HepG2 (cell line): ENCODE data around the gene TBKBP1. TPM values are rescaled to one million over a fixed set of nuclear protein-coding genes. Genes with fewer than 3 reads are reported as not detected.

Experiments
- BORCS8-MEF2B ChIP-seq: sonication (generic); formaldehyde crosslinking; IDR thresholded peaks from 2 replicates; pipeline ENCODE4 v1.8.0; 2022; ENCODE audit warnings: mild to moderate bottlenecking, missing genetic modification reagents
- CHD4 ChIP-seq: fragments of 200-600 bp; sonication (generic); IDR thresholded peaks from 2 replicates; pipeline ENCODE4 v1.7.0; 2017; ENCODE audit warnings: mild to moderate bottlenecking, low read length, borderline replicate concordance
- EP300 ChIP-seq, 3 experiments: sonication (generic) in 1 of 3; formaldehyde crosslinking in 1 of 3; IDR thresholded peaks; 2 replicates each; pipeline versions ENCODE4 v1.5.1 to v1.6.1; 2011 to 2020; ENCODE audit warnings: low read depth in 2 of 3, low read length in 2 of 3, borderline replicate concordance in 1 of 3, improper control_type of control experiment in 1 of 3, mild to moderate bottlenecking in 1 of 3, missing genetic modification reagents in 1 of 3, moderate library complexity in 1 of 3
- NCOA1 ChIP-seq: sonication (generic); formaldehyde crosslinking; IDR thresholded peaks from 2 replicates; pipeline ENCODE4 v1.9.0; 2021; ENCODE audit warnings: missing genetic modification reagents
- NR2F6 ChIP-seq, 2 experiments: IDR thresholded peaks; 2 replicates each; pipeline ENCODE4 v1.6.1; 2016; ENCODE audit warnings: antibody characterized with exemption in 1 of 2, mild to moderate bottlenecking in 1 of 2
- PLRG1 ChIP-seq: fragments of 450-650 bp; conservative IDR thresholded peaks from 2 replicates; pipeline ENCODE4 v1.6.1; 2016
- RARG ChIP-seq: sonication (generic); formaldehyde crosslinking; IDR thresholded peaks from 2 replicates; pipeline ENCODE4 v1.4.0; 2020; ENCODE audit warnings: low read depth, mild to moderate bottlenecking, missing genetic modification reagents
- TEAD2 ChIP-seq: sonication (generic); formaldehyde crosslinking; IDR thresholded peaks from 2 replicates; pipeline ENCODE4 v1.9.0; 2021; ENCODE audit warnings: missing genetic modification reagents
- ZNF10 ChIP-seq: sonication (generic); formaldehyde crosslinking; IDR thresholded peaks from 2 replicates; pipeline ENCODE4 v1.4.0; 2020; ENCODE audit warnings: mild to moderate bottlenecking, low read depth, missing genetic modification reagents, borderline replicate concordance
- ZNF263 ChIP-seq: sonication (generic); formaldehyde crosslinking; IDR thresholded peaks from 2 replicates; pipeline ENCODE4 v1.4.0; 2020; ENCODE audit warnings: missing genetic modification reagents
- ZNF556 ChIP-seq: sonication (generic); formaldehyde crosslinking; IDR thresholded peaks from 2 replicates; pipeline ENCODE4 v1.4.0; 2020; ENCODE audit warnings: mild to moderate bottlenecking, missing genetic modification reagents, borderline replicate concordance
- ZNF558 ChIP-seq: sonication (generic); formaldehyde crosslinking; IDR thresholded peaks from 2 replicates; pipeline ENCODE4 v1.9.0; 2022; ENCODE audit warnings: mild to moderate bottlenecking, missing genetic modification reagents, borderline replicate concordance
- ZNF790 ChIP-seq: sonication (generic); formaldehyde crosslinking; IDR thresholded peaks from 2 replicates; pipeline ENCODE4 v1.8.0; 2022; ENCODE audit warnings: missing genetic modification reagents, mild to moderate bottlenecking, borderline replicate concordance
- ZSCAN21 ChIP-seq: sonication (generic); formaldehyde crosslinking; IDR thresholded peaks from 2 replicates; pipeline ENCODE4 v1.8.0; 2022; ENCODE audit warnings: mild to moderate bottlenecking, missing genetic modification reagents, moderate library complexity, borderline replicate concordance
- ZSCAN31 ChIP-seq: sonication (generic); formaldehyde crosslinking; IDR thresholded peaks from 2 replicates; pipeline ENCODE4 v1.5.0; 2020; ENCODE audit warnings: low read depth, mild to moderate bottlenecking, missing genetic modification reagents
- polyA plus RNA-seq, 8 experiments: library from polyadenylated mRNA; depleted of rRNA in 3 of 8; stranded (reverse) in 7 of 8; unstranded in 1 of 8; fragments of >200 nt; fragmentation: Illumina TruSeq in 4 of 8; extraction: Trizol in 4 of 8; gene quantifications; 2 replicates each; pipeline versions ENCODE4 v1.2.1 to v1.2.3, GENCODE V29; 2011 to 2016; ENCODE audit warnings: low read depth in 4 of 8, missing spikeins in 1 of 8, mixed read lengths in 1 of 8; ENCODE audit not compliant: insufficient read depth in 1 of 8
- total RNA-seq, 5 experiments: library from RNA; depleted of rRNA; stranded (reverse); fragments of >200 nt; fragmentation: Illumina TruSeq; extraction: Trizol; gene quantifications; 2 replicates each; pipeline ENCODE4 v1.2.3, GENCODE V29; 2016; ENCODE audit warnings: low read depth in 1 of 5
- TF ChIP-seq, protein P1 (sequence below): sonication (generic); formaldehyde crosslinking; IDR thresholded peaks from 2 replicates; pipeline ENCODE4 v1.9.0; 2021; ENCODE audit warnings: missing genetic modification reagents, borderline replicate concordance
- TF ChIP-seq, protein P2 (sequence below): sonication (generic); formaldehyde crosslinking; IDR thresholded peaks from 2 replicates; pipeline ENCODE4 v1.4.0; 2020; ENCODE audit warnings: mild to moderate bottlenecking, low read depth, missing genetic modification reagents
- TF ChIP-seq, protein P3 (sequence below): sonication (generic); formaldehyde crosslinking; IDR thresholded peaks from 2 replicates; pipeline ENCODE4 v1.5.0; 2020; ENCODE audit warnings: mild to moderate bottlenecking, missing genetic modification reagents, moderate library complexity
- TF ChIP-seq, protein P4 (sequence below): sonication (generic); formaldehyde crosslinking; IDR thresholded peaks from 2 replicates; pipeline ENCODE4 v1.4.0; 2020; ENCODE audit warnings: mild to moderate bottlenecking, missing genetic modification reagents

The TBKBP1 gene
- total and polyA plus RNA-seq, 2 of the 13 experiments (the other 11 are each of a cell fraction or from before 2014, with no cell fraction given) = 2.6 to 7.0 TPM

DNA sequence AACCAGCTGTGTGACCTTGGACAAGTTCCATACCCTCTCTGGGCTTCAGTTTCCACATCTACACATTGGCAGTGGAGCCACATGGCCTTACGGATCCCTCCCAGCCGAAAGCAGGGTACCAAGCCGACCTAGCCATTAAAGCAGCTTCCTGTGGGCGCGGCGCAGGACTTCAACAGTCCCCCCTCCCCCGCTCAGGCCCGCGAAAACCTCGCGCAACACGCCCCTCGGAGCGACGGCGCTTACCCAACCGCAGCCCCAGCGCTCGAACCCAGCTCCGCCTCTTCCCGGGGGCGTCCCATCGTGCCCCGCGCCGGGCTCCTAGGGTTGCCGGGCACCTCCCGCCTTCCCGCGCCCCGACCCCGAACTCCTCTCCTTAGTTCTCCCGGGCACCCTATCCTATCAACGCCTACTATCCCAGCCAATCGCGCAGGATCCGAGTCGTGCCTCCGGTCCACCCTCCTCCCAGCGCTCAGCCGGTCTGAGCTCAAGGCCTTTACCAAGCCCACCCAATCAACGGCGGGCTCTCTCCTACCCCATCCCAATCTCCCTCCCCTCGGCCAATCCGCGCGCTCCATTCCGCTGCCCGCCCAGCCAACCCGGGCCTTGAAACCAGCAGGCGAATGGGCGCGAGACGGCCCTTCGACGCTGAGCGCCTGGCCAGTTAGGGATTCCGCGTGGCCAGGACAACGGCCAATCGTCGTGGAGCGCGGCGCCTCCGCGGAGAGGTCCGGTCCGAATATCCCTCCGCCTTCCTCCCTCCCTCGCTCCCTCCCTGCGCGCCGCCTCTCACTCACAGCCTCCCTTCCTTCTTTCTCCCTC, 44.6 kb upstream of the TBKBP1 start, which contains the start of gene KPNB1 (continued):
- TF ChIP-seq, protein P1, sequence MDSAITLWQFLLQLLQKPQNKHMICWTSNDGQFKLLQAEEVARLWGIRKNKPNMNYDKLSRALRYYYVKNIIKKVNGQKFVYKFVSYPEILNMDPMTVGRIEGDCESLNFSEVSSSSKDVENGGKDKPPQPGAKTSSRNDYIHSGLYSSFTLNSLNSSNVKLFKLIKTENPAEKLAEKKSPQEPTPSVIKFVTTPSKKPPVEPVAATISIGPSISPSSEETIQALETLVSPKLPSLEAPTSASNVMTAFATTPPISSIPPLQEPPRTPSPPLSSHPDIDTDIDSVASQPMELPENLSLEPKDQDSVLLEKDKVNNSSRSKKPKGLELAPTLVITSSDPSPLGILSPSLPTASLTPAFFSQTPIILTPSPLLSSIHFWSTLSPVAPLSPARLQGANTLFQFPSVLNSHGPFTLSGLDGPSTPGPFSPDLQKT (CRISPR knock-in tag) = no peak
- TF ChIP-seq NCOA1 (peak; percentile 91), RARG (CRISPR knock-in tag) (0 out of 2 replicates have a peak, but pooled peaks have one; percentile 66), PLRG1 (no peak), BORCS8-MEF2B (CRISPR knock-in tag) (peak; percentile 94), ZNF263 (CRISPR knock-in tag) (peak; percentile 68), TEAD2 (0 out of 2 replicates have a peak, but pooled peaks have one; percentile 45), ZNF558 (CRISPR knock-in tag) (peak; percentile 56; the same call in 1 of the 2 replicates), EP300 (IDR thresholded peaks at IDR 0.05; ENCODE audit: low read depth in 2 of 2, low read length in 2 of 2) (peak; percentile 45 to 75; a peak in 3 of 4 replicates), EP300 (CRISPR knock-in tag; IDR thresholded peaks at IDR 0.05; ENCODE audit: borderline replicate concordance) (peak; percentile 63; the same call in 1 of the 2 replicates), ZNF790 (peak; percentile 97; the same call in 1 of the 2 replicates), ZSCAN21 (CRISPR knock-in tag) (0 out of 2 replicates have a peak, but pooled peaks have one; percentile 59), ZNF10 (CRISPR knock-in tag) (no peak), ZNF556 (CRISPR knock-in tag) (peak; percentile 87), ZSCAN31 (CRISPR knock-in tag) (peak; percentile 90; the same call in 1 of the 2 replicates), CHD4 (0 out of 2 replicates have a peak, but pooled peaks have one; percentile 21), NR2F6 (IDR thresholded peaks at IDR 0.05) (peak; percentile 38; the same call in 1 of the 2 replicates), NR2F6 (CRISPR knock-in tag; IDR thresholded peaks at IDR 0.05) (peak; percentile 56)
- TF ChIP-seq, protein P2, sequence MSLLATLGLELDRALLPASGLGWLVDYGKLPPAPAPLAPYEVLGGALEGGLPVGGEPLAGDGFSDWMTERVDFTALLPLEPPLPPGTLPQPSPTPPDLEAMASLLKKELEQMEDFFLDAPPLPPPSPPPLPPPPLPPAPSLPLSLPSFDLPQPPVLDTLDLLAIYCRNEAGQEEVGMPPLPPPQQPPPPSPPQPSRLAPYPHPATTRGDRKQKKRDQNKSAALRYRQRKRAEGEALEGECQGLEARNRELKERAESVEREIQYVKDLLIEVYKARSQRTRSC (CRISPR knock-in tag) = peak; percentile 95
- TF ChIP-seq, protein P3, sequence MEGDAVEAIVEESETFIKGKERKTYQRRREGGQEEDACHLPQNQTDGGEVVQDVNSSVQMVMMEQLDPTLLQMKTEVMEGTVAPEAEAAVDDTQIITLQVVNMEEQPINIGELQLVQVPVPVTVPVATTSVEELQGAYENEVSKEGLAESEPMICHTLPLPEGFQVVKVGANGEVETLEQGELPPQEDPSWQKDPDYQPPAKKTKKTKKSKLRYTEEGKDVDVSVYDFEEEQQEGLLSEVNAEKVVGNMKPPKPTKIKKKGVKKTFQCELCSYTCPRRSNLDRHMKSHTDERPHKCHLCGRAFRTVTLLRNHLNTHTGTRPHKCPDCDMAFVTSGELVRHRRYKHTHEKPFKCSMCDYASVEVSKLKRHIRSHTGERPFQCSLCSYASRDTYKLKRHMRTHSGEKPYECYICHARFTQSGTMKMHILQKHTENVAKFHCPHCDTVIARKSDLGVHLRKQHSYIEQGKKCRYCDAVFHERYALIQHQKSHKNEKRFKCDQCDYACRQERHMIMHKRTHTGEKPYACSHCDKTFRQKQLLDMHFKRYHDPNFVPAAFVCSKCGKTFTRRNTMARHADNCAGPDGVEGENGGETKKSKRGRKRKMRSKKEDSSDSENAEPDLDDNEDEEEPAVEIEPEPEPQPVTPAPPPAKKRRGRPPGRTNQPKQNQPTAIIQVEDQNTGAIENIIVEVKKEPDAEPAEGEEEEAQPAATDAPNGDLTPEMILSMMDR (CRISPR knock-in tag) = peak; percentile 31
- TF ChIP-seq, protein P4, sequence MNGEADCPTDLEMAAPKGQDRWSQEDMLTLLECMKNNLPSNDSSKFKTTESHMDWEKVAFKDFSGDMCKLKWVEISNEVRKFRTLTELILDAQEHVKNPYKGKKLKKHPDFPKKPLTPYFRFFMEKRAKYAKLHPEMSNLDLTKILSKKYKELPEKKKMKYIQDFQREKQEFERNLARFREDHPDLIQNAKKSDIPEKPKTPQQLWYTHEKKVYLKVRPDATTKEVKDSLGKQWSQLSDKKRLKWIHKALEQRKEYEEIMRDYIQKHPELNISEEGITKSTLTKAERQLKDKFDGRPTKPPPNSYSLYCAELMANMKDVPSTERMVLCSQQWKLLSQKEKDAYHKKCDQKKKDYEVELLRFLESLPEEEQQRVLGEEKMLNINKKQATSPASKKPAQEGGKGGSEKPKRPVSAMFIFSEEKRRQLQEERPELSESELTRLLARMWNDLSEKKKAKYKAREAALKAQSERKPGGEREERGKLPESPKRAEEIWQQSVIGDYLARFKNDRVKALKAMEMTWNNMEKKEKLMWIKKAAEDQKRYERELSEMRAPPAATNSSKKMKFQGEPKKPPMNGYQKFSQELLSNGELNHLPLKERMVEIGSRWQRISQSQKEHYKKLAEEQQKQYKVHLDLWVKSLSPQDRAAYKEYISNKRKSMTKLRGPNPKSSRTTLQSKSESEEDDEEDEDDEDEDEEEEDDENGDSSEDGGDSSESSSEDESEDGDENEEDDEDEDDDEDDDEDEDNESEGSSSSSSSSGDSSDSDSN (CRISPR knock-in tag) = peak; percentile 93
